ENCODE data around the gene USP36.

DNA sequence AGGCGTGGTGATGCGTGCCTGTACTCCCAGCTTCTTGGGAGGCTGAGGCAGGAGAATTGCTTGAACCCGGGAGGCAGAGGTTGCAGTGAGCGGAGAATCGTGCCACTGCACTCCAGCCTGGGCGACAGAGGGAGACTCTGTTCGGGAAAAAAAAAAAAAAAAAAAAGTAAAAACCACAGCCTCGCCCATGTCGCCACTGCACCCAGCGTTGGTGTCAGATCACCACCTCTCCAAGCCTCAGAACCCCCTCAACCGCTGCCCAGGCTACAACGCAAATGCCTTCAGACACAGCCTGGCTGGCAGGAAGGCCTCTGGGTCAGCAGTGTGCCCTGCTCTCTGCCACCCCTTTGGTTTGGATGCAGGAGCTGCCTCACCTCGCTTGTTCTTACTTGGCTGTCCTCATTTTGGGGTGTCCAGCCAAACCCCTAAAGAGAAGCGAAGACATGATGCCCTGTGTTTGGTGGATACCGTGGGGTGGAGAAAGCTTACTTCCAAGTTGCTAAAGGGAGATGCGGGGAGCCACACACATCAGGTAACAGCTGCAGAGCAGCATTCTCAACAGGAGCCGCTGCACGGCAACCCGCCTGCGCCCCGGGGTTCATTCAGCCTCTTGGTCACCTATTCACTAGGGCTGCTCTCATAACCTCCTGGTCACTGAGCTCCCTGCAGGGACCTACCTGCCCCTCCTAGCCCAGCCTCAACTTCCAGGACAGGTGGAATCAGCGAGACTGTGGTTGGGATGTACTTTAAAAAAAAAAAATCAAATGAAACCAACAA lies 45.6 kb downstream of the USP36 start:
- TF ChIP-seq, protein P1, sequence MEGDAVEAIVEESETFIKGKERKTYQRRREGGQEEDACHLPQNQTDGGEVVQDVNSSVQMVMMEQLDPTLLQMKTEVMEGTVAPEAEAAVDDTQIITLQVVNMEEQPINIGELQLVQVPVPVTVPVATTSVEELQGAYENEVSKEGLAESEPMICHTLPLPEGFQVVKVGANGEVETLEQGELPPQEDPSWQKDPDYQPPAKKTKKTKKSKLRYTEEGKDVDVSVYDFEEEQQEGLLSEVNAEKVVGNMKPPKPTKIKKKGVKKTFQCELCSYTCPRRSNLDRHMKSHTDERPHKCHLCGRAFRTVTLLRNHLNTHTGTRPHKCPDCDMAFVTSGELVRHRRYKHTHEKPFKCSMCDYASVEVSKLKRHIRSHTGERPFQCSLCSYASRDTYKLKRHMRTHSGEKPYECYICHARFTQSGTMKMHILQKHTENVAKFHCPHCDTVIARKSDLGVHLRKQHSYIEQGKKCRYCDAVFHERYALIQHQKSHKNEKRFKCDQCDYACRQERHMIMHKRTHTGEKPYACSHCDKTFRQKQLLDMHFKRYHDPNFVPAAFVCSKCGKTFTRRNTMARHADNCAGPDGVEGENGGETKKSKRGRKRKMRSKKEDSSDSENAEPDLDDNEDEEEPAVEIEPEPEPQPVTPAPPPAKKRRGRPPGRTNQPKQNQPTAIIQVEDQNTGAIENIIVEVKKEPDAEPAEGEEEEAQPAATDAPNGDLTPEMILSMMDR (IDR thresholded peaks at IDR 0.05; ENCODE audit: low read depth, low read length): no peak
- TF ChIP-seq EZH2phosphoT487 (IDR thresholded peaks at IDR 0.05; ENCODE audit: low read depth): no peak
